ENCODE measurements around the gene TMED1. TPM values are rescaled to one million over a fixed set of nuclear protein-coding genes. Genes with fewer than 3 reads are reported as not detected.

Gene TMED1
- total RNA-seq, 1 experiment from 2014 or later, result 32.3 TPM

GRCh38 chr19:10784257-10784656, 51.8 kb downstream of the TMED1 start:
- H3K4me2 ChIP-seq (ENCODE audit: insufficient read depth, insufficient read length, low read length), result no peak overlapping the region
- H4K91ac ChIP-seq (ENCODE audit: insufficient read length, low read depth, low read length), result no peak overlapping the region
- H3K9ac ChIP-seq (ENCODE audit: extremely low read depth, insufficient read length, low read length), result no peak overlapping the region
- no CpG with 5 or more reads among the region's 10 CpGs for WGBS (ENCODE audit: extremely low coverage, insufficient read length, low lambda C conversion rate)
- H3K27me3 ChIP-seq (ENCODE audit: insufficient read depth, low read length), result no peaks in the 10 kb centered on the region
- H3K4me1 ChIP-seq (ENCODE audit: insufficient read depth, low read length), result no peaks in the 10 kb centered on the region
- no peaks in the 10 kb centered on the region for H3K79me1 ChIP-seq (ENCODE audit: insufficient read depth, low read depth, low read length, poor library complexity, severe bottlenecking)
- DNase-seq, result no peak
- no peak overlapping the region for H4K5ac ChIP-seq (ENCODE audit: insufficient read length, low read depth, low read length)
- H2BK5ac ChIP-seq (ENCODE audit: insufficient read length, low read length), result no peak overlapping the region
- no peaks in the 10 kb centered on the region for H3K79me2 ChIP-seq (ENCODE audit: insufficient read depth, low read length)
- H3K56ac ChIP-seq (ENCODE audit: insufficient read length, low read depth, low read length), result no peak overlapping the region
- no peak overlapping the region for H2BK12ac ChIP-seq (ENCODE audit: insufficient read length, low read depth, low read length)
- H2BK15ac ChIP-seq (ENCODE audit: low read depth, low read length), result no peak overlapping the region
- no peak overlapping the region for H2BK120ac ChIP-seq (ENCODE audit: low read depth, low read length, poor library complexity, severe bottlenecking)
- no peak overlapping the region for H3K4ac ChIP-seq (ENCODE audit: low read depth, low read length)
- H3K4me1 Mint-ChIP-seq, result no peaks in the 10 kb centered on the region
- no peaks in the 10 kb centered on the region for H3K23me2 ChIP-seq (ENCODE audit: insufficient read length, low read depth, low read length, poor library complexity, severe bottlenecking)
- no peak overlapping the region for H3K4me3 Mint-ChIP-seq
- no peaks in the 10 kb centered on the region for H3K9me3 ChIP-seq (ENCODE audit: control insufficient read depth, low read depth, low read length)
- no peaks in the 10 kb centered on the region for H4K20me1 ChIP-seq (ENCODE audit: control insufficient read depth, insufficient read depth, insufficient read length)
- no peak overlapping the region for H3K18ac ChIP-seq (ENCODE audit: insufficient read length, low read depth, low read length)
- no peak overlapping the region for H2AK5ac ChIP-seq (ENCODE audit: insufficient read length, low read length)
- no peak overlapping the region for H3T11ph ChIP-seq (ENCODE audit: low read length)
- no peak overlapping the region for H3K23ac ChIP-seq (ENCODE audit: insufficient read length, low read depth, low read length)
- H3K27ac Mint-ChIP-seq, result peak overlapping the region in 1 of 3 experiments; percentile 61; a peak in 1 of 7 replicates
- H2AFZ ChIP-seq (ENCODE audit: low read length), result no peak overlapping the region
- no peak overlapping the region for H2BK20ac ChIP-seq (ENCODE audit: low read depth, low read length, poor library complexity, severe bottlenecking)
- H3K9me3 Mint-ChIP-seq, result no peaks in the 10 kb centered on the region
- no peak overlapping the region for H4K8ac ChIP-seq (replicated peaks; ENCODE audit: insufficient read length, low read depth, low read length)
- no peak overlapping the region for H3K27ac ChIP-seq (ENCODE audit: insufficient read length, low read depth, low read length)
- H3K27me3 Mint-ChIP-seq (ENCODE audit: low read depth), result no peaks in the 10 kb centered on the region
- H3K36me3 Mint-ChIP-seq (ENCODE audit: insufficient read depth in 1 of 3, low read depth in 3 of 3), result peaks cover 43 to 87% (median 69%) of the 10 kb centered on the region in 3 experiments; a peak in 6 of 7 replicates
- TF ChIP-seq, protein P1, sequence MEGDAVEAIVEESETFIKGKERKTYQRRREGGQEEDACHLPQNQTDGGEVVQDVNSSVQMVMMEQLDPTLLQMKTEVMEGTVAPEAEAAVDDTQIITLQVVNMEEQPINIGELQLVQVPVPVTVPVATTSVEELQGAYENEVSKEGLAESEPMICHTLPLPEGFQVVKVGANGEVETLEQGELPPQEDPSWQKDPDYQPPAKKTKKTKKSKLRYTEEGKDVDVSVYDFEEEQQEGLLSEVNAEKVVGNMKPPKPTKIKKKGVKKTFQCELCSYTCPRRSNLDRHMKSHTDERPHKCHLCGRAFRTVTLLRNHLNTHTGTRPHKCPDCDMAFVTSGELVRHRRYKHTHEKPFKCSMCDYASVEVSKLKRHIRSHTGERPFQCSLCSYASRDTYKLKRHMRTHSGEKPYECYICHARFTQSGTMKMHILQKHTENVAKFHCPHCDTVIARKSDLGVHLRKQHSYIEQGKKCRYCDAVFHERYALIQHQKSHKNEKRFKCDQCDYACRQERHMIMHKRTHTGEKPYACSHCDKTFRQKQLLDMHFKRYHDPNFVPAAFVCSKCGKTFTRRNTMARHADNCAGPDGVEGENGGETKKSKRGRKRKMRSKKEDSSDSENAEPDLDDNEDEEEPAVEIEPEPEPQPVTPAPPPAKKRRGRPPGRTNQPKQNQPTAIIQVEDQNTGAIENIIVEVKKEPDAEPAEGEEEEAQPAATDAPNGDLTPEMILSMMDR (conservative IDR thresholded peaks at IDR 0.05), result no peak
- H3K14ac ChIP-seq (ENCODE audit: insufficient read depth, low read length), result no peak overlapping the region

Measured in H9 (cell line).